COLO668 (cell line): ENCODE measurements around the gene GOLM1.
"Not testable (repeated sequence)": the region's sequence is repeated elsewhere in the genome, so short reads cannot be mapped to it uniquely, and the experiment has no call there.

Experiments used
- DNase-seq: peaks from one replicate; lab custom pipeline; 2025; ENCODE audit not compliant: unreplicated experiment; lab: John Stamatoyannopoulos, UW

GOLM1 gene

GRCh38 chr9:86091477-86091876 is 7.9 kb downstream of the GOLM1 start:
- DNase-seq: no peak

GRCh38 chr9:86082870-86083269 is 16.5 kb downstream of the GOLM1 start:
- DNase-seq: no peak

- no peak for DNase-seq
Measured at GRCh38 chr9:86079865-86080469, 19.4 kb downstream of the GOLM1 start.

- DNase-seq: no peak
Measured at GRCh38 chr9:86079421-86079831, 19.9 kb downstream of the GOLM1 start.

- no peak for DNase-seq
Measured at GRCh38 chr9:86078731-86079130, 20.6 kb downstream of the GOLM1 start.

- no peak for DNase-seq
Measured at GRCh38 chr9:86077276-86077675, 22.1 kb downstream of the GOLM1 start.

- DNase-seq: no peak
Measured at GRCh38 chr9:86075132-86076109, 23.9 kb downstream of the GOLM1 start.

- DNase-seq: no peak
Measured at GRCh38 chr9:86073839-86074238, 25.5 kb downstream of the GOLM1 start.

GRCh38 chr9:86072394-86072877 is 26.9 kb downstream of the GOLM1 start:
- DNase-seq: no peak

- no peak for DNase-seq
Measured at GRCh38 chr9:86069206-86069869, 30.0 kb downstream of the GOLM1 start.

- DNase-seq: no peak
Measured at GRCh38 chr9:86064220-86064619, 35.1 kb downstream of the GOLM1 start.

GRCh38 chr9:86062845-86063693 is 36.3 kb downstream of the GOLM1 start:
- no peak for DNase-seq

- no peak for DNase-seq
Measured at GRCh38 chr9:86061972-86062739, 37.2 kb downstream of the GOLM1 start.

- no peak for DNase-seq
Measured at GRCh38 chr9:86057491-86057890, 41.9 kb downstream of the GOLM1 start.

GRCh38 chr9:86054695-86055094 is 44.7 kb downstream of the GOLM1 start:
- no peak for DNase-seq

- no peak for DNase-seq
Measured at GRCh38 chr9:86052556-86053468, 46.5 kb downstream of the GOLM1 start.

GRCh38 chr9:86048018-86048742 is 51.2 kb downstream of the GOLM1 start:
- DNase-seq: not testable (repeated sequence)

- no peak for DNase-seq
Measured at GRCh38 chr9:86047361-86047760, 52.0 kb downstream of the GOLM1 start.
